HG03457 (cell line): ENCODE measurements around the gene CROCC2.

Experiments used
- ATAC-seq: cut with Tn5 transposase; IDR thresholded peaks from one replicate; pipeline ENCODE4 v1.9.1; 2021; ENCODE audit warnings: moderate number of reproducible peaks; ENCODE audit not compliant: unreplicated experiment

Gene CROCC2

DNA sequence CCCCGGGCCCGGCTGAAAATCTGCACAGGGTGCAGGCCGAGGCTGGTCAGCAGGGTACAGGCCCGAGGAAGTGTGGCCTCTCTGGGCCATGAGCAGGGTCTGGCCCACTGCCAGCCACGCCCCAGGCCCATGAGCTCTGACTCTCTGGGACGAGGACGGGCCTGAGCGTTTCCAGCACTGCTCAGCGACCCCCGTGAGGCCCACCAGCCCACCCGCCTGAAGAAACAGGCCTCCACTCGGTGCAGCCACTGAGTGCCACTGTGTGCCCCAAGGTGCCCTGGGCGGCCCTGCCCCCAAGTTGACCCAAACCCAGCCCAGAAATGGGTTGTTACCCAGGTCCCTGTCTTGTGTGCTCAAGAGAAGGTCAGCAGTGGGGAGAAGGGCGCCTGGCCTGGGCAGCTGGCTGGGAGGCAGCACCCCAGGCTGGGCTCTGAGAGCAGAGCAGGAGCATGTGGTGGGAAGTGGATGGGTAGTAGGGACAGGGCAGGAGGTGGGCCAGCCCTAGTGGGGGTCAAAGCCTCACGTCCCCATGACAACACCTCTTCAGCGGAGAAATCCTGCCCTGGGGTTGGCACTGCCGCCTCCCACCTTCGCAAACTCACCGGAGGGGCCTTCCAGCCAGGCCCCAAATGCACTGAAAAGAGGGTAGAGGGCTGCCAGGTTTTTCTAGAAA lies 90.2 kb downstream of the CROCC2 start:
- ATAC-seq: no peak

DNA sequence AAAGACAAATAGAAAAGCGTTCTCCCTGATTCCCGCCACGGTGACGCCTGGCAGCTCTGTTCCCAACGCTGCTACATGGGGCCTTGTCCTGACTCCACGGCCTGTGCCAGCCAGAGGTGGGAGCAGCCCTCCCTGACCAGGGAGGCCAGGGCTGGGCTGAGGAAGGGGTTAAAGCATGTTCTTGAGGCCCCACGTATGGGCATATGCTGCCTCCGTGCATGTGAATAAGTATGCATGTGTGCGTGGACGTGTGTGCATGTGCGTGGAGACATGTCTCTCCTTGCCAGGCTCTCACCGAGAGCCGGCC lies 90.7 kb downstream of the CROCC2 start:
- no peak for ATAC-seq

GRCh38 chr2:240997141-240997855 lies 91.2 kb downstream of the CROCC2 start:
- no peak for ATAC-seq

GRCh38 chr2:240997856-240998705 lies 91.9 kb downstream of the CROCC2 start, which contains the start of gene SNED1:
TSS of gene SNED1 (plus strand) at chr2:240998618. CDS start at chr2:240998838, 220 bp downstream.
- ATAC-seq: no peak

DNA sequence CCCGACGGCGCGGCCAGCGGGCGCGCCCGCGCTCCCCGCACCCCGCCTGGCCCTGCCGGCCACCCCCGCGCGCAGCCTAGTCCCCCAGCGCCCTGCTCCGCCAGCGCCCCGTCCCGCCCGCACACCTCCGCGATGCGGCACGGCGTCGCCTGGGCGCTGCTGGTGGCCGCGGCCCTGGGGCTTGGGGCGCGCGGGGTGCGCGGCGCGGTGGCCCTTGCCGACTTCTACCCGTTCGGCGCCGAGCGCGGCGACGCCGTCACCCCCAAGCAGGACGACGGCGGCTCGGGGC lies 92.5 kb downstream of the CROCC2 start:
- no peak for ATAC-seq

DNA sequence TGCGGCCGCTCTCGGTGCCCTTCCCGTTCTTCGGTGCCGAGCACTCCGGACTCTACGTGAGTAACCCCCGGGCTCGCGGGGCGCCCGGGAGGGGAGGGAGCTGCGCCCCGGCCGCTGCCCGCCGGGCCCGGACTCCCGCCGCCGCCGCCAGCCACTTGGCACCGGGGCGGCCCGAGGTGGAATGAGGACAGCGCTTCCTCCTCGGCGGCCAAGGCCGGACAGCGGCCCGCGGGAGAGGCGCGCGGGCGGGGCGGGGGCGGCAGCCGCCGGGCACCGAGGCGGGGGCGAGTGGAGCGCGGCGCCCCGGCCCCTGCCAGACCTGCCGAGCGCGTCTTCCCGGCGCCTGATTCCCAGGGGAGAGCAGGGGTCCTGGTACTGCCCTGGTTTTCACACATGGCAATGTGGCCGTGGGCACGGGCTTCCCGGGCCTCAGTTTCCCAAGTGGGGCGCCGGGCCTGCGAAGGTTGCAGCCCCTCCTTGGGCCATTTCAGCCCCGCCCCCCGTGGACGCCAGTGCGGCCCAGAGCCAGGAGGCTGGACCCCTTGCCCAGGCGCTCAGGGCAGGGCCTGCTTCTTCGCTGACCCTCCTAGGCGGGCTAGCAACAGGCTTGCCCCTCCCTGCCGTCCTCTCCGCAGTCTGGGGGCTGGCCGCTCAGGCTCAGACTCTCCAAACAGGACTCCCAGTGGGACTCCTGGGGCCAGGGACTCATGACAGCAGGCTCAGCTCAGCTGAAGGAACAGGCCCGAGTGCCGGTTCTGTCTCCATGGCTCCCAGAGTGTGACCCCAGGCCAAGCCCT lies 93.1 kb downstream of the CROCC2 start:
- no peak for ATAC-seq

GRCh38 chr2:240999873-241000541 lies 93.9 kb downstream of the CROCC2 start:
- no peak for ATAC-seq

DNA sequence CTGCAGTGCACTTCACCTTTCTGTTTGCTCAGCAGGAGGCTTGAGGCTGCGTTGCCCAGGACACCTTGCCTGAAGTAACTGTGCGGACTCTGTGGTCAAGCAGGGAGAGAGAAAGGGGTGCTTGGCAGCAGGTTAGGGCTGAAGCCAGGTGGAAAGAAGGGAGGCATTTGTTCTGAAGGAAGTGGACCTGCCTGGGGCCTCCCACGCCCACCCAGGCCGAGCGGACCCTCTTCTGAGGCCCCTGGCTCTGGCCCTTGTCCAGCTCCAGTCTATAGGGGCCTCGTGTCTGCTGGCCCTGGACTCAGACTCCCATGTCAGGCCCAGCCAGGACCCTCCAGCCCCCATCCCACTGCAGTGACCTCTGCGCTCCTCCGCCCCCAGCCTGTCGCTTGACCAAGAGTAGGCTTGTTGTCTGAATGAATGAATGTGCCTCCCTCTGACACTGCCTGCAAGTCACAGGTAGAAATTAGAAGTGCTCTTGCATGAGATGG lies 94.7 kb downstream of the CROCC2 start:
- no peak for ATAC-seq

- no peak for ATAC-seq
Observed at GRCh38 chr2:241001413-241002274, 95.5 kb downstream of the CROCC2 start.

DNA sequence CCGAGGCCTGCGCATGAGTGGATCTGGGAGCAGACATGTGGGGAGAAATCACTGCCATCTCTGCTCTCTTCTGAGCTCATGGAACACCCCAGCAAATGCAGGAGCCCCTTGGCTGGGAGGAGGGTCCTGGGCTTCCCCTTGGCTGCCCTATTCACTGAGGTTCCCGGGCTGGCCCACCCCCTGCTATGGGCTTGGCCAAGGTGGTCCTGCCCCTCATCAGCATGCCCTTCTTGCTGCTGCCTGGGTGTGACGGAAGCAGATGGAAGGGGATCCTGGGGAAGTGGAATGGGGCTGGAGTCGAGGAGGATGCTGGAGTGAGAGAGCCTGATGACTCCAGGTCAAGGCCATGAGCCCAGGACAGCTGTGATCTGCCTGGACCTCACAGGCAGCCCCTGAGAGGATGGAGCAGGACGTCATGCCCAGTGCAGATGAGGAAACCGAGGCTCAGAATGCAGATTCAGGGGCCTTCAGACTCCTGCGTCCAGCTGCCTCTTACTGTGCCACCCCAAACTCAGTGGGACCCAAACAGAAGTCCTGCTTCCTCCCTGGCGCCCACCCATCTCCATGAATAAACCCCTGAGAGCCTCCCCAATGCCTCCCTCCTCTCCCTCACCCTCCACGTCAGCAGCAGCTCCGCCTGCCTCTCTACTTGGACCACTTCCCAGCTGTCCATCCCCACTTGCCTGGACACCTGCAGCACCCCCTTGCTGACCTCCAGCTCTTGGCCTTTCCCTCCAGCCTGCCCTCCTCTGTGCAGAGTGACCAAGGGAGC lies 96.3 kb downstream of the CROCC2 start:
- no peak for ATAC-seq

GRCh38 chr2:241003047-241003360 lies 96.9 kb downstream of the CROCC2 start:
- ATAC-seq: no peak

- no peak for ATAC-seq
Observed at GRCh38 chr2:241003369-241003768, 97.2 kb downstream of the CROCC2 start.

- ATAC-seq: no peak
Observed at GRCh38 chr2:241003830-241004564, 97.9 kb downstream of the CROCC2 start.

- ATAC-seq: no peak
Observed at GRCh38 chr2:241005569-241005968, 99.4 kb downstream of the CROCC2 start.

- no peak for ATAC-seq
Observed at GRCh38 chr2:241006412-241006811, 100.3 kb downstream of the CROCC2 start.

DNA sequence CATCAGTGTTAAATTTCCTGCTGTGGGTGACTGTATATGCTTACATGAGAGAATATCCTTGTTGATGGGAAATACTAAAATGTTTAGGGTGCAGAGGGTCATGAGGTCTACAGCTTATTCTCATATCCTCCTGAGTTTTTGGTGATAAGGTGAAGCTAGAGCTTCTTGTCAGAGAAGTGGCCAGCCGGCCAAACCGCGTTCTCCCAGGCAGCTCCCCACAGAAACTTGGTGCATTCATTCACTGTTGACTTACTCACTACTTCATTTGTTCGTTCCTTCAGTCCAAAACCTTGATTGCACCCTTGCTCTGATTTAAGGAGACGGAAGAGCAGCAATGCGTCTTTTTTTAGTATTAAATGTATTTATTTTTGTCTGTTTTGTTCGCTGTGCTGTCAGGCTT lies 101.0 kb downstream of the CROCC2 start:
- ATAC-seq: no peak

DNA sequence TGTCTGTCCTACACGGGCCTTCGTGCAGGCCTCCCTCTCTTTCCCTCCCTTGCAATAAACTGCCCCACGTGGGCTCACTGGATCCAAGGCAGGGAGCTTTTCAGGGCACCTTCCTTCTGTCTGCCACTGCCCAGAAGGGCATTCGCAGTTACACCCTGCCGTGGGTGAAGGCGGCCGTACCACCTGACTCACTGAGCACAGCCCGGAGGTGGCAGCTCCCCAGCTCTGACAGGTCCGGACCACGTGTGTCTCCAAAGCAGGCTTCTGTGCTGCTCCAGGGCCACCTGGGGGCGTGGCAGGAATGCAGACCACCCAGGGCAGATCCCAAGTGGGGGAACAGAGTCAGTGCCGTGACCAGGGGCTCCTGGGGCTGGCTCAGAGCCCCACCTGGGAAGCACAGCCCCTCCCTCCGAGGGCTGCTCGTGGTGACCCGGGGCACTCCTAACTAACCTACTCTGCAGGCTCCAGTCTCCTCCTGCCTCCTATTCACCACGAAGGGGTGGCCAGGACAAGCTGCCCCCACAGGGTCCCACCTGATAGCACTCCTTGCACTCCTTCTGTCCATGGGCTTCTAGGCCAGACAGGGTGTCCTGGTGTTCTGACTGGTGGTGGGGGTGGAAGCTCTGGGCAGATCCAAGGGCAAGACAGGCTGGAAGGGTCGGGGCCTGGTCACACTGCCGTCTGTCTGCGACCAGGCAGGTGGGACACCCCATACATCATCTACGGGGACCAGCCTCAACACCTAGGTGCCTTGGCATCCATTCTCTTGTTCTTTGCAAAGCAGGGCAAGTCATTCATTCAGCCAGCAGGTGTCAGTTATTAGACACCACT lies 102.0 kb downstream of the CROCC2 start:
- no peak for ATAC-seq
